DND-41 (cell line): Measurements from ENCODE around the gene CELSR1.

Experiments
- EZH2 ChIP-seq: IDR thresholded peaks from 3 replicates; pipeline ENCODE4 v1.6.1; 2012; ENCODE audit warnings: borderline replicate concordance, low read depth, mild to moderate bottlenecking, moderate library complexity, low read length, inconsistent platforms; ENCODE audit not compliant: severe bottlenecking
- TF ChIP-seq, protein P1 (sequence below): IDR thresholded peaks from 2 replicates; pipeline ENCODE4 v1.5.1; 2012; ENCODE audit warnings: borderline replicate concordance, low read length, moderate library complexity, mild to moderate bottlenecking; ENCODE audit not compliant: poor library complexity, severe bottlenecking; ENCODE audit errors: extremely low read depth

DNA sequence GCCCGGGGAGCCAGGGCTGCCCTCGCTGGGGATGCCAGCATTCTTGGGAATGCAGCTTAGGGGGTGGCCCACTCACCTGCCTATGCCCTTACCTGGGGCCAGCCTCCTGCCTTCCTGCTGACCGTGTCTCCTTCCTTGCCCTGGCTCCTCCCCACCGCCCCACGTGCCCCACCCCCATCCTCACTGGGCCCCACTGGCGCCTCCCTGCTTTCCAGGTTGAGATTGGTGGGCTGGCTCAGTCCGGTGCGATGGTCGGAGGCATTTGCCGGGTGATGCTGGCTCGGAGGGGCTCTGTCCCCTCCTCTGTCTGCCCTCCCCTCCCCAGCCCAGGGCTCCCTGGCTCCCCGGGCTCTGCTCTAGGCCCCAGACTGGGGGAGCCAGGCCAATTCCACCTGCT is 48.7 kb upstream of the CELSR1 start:
- TF ChIP-seq, protein P1, sequence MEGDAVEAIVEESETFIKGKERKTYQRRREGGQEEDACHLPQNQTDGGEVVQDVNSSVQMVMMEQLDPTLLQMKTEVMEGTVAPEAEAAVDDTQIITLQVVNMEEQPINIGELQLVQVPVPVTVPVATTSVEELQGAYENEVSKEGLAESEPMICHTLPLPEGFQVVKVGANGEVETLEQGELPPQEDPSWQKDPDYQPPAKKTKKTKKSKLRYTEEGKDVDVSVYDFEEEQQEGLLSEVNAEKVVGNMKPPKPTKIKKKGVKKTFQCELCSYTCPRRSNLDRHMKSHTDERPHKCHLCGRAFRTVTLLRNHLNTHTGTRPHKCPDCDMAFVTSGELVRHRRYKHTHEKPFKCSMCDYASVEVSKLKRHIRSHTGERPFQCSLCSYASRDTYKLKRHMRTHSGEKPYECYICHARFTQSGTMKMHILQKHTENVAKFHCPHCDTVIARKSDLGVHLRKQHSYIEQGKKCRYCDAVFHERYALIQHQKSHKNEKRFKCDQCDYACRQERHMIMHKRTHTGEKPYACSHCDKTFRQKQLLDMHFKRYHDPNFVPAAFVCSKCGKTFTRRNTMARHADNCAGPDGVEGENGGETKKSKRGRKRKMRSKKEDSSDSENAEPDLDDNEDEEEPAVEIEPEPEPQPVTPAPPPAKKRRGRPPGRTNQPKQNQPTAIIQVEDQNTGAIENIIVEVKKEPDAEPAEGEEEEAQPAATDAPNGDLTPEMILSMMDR = no peak
- no peak for TF ChIP-seq EZH2
